ENCODE results near the gene WFDC12.

DNA sequence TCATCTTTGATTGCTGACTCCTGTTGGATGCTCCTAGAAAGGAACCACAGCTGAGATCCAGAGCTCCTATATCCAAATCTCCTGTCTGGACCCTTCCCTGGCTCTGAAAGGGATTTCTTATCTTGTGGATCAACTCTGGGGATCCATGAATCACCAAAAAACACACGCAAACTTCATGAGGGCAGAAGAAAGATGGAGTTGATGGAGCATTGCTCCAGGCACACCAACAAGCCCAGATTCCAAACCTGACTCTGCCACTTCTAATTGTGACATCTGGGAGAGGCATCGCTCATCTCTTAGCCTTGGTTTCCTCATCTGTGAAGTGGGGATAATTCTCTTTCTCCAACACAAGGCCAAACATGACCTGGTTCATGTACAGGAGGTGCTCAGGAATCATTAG, 30.1 kb downstream of the WFDC12 start:
- TF ChIP-seq, protein P1, sequence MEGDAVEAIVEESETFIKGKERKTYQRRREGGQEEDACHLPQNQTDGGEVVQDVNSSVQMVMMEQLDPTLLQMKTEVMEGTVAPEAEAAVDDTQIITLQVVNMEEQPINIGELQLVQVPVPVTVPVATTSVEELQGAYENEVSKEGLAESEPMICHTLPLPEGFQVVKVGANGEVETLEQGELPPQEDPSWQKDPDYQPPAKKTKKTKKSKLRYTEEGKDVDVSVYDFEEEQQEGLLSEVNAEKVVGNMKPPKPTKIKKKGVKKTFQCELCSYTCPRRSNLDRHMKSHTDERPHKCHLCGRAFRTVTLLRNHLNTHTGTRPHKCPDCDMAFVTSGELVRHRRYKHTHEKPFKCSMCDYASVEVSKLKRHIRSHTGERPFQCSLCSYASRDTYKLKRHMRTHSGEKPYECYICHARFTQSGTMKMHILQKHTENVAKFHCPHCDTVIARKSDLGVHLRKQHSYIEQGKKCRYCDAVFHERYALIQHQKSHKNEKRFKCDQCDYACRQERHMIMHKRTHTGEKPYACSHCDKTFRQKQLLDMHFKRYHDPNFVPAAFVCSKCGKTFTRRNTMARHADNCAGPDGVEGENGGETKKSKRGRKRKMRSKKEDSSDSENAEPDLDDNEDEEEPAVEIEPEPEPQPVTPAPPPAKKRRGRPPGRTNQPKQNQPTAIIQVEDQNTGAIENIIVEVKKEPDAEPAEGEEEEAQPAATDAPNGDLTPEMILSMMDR (conservative IDR thresholded peaks at IDR 0.05; ENCODE audit: low read length): no peak
- TF ChIP-seq EZH2phosphoT487 (IDR thresholded peaks at IDR 0.05; ENCODE audit: borderline replicate concordance, low read depth, low read length): no peak

Data from OCI-LY7 (cell line).